Fibroblast of mammary gland (primary cell): Measurements from ENCODE around the gene CHSY3.

Experiments
- DNase-seq: peaks from one replicate; pipeline ENCODE4 v3.0.0-alpha.2; 2010; ENCODE audit warnings: low read depth
- H3K4me3 ChIP-seq: 2 replicates; pipeline ENCODE4 v1.5.1; 2011; ENCODE audit warnings: low read depth, mild to moderate bottlenecking, low read length, moderate library complexity; ENCODE audit not compliant: control insufficient read depth
- TF ChIP-seq, protein P1 (sequence below): conservative IDR thresholded peaks from 2 replicates; pipeline ENCODE4 v1.5.1; 2011; ENCODE audit warnings: low read depth, low read length, inconsistent platforms; ENCODE audit not compliant: control insufficient read depth, insufficient read depth

Gene CHSY3

GRCh38 chr5:129963359-129963758 is 59.1 kb downstream of the CHSY3 start:
- H3K4me3 ChIP-seq, result no peak overlapping the region
- TF ChIP-seq, protein P1, sequence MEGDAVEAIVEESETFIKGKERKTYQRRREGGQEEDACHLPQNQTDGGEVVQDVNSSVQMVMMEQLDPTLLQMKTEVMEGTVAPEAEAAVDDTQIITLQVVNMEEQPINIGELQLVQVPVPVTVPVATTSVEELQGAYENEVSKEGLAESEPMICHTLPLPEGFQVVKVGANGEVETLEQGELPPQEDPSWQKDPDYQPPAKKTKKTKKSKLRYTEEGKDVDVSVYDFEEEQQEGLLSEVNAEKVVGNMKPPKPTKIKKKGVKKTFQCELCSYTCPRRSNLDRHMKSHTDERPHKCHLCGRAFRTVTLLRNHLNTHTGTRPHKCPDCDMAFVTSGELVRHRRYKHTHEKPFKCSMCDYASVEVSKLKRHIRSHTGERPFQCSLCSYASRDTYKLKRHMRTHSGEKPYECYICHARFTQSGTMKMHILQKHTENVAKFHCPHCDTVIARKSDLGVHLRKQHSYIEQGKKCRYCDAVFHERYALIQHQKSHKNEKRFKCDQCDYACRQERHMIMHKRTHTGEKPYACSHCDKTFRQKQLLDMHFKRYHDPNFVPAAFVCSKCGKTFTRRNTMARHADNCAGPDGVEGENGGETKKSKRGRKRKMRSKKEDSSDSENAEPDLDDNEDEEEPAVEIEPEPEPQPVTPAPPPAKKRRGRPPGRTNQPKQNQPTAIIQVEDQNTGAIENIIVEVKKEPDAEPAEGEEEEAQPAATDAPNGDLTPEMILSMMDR, result no peak
- DNase-seq, result peak; percentile 98

DNA sequence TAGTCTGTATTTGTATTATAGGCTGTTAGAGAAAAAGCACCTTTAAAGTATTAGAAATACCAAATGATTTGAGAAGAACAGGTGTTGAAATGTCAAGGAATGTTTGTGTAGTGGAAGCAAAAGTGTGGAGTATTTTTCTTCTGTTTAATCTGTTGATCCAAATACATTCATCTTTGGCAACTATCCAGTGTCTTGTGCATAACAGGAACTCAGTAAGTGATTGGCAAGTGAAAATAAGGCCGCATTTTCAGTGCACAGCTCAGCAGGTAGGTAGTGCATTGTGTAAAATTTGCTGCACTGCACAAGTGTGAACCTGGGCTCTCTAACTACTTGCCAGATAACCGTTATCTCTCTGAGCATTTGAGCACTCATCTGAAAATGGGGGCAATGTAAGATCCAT is 61.8 kb downstream of the CHSY3 start:
- DNase-seq, result no peak
- no peak overlapping the region for H3K4me3 ChIP-seq
- TF ChIP-seq, protein P1, result no peak

GRCh38 chr5:129971714-129972113 is 67.4 kb downstream of the CHSY3 start:
- no peak overlapping the region for H3K4me3 ChIP-seq
- DNase-seq, result peak; percentile 12
- TF ChIP-seq, protein P1, result no peak

- TF ChIP-seq, protein P1, result no peak
- no peak overlapping the region for H3K4me3 ChIP-seq
- DNase-seq, result peak; percentile 21
Measured at GRCh38 chr5:129972465-129973141, 68.3 kb downstream of the CHSY3 start.

GRCh38 chr5:129973716-129974426 is 69.6 kb downstream of the CHSY3 start:
- no peak overlapping the region for H3K4me3 ChIP-seq
- DNase-seq, result peak; percentile 36
- TF ChIP-seq, protein P1, result no peak

DNA sequence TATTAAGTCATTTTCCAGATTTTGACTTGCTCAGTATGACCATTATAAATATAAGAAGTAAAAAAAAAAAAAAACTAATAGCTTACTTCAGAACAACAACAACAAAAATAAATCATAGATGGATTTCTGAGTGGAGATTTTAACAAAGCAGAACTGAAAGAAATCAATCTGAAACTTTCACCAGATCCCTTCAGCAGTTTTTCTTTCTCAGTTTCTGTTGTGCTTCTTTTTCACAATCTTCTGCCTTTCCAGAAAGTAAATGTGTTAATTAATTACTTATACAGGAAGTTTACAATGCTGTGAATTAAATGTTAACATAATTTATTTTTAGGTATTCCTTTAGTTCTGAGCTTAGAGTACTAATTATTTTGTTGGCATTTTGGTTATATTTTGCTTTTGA is 73.5 kb downstream of the CHSY3 start:
- H3K4me3 ChIP-seq, result no peak overlapping the region
- DNase-seq, result no peak
- TF ChIP-seq, protein P1, result no peak
